Astrocyte (in vitro differentiated cells and primary cell): Measurements from ENCODE around the gene DUSP8. TPM values are rescaled to one million over a fixed set of nuclear protein-coding genes. Genes with fewer than 3 reads are reported as not detected.

Experiments
- DNase-seq: peaks from one replicate; pipeline ENCODE4 v3.0.0-alpha.2; 2010; ENCODE audit warnings: low read depth
- FAIRE-seq: peaks from 2 replicates; lab custom pipeline; 2011; peaks lifted over from hg19 to GRCh38; lab: Jason Lieb, UNC
- H2AFZ ChIP-seq: 2 replicates; pipeline ENCODE4 v1.6.0; 2012; ENCODE audit warnings: low read depth, low read length, inconsistent platforms
- H3K27ac ChIP-seq: 2 replicates; pipeline ENCODE4 v1.5.1; 2011; ENCODE audit warnings: low read depth, low read length, inconsistent platforms
- H3K27me3 ChIP-seq: 2 replicates; pipeline ENCODE4 v1.6.0; 2011; ENCODE audit warnings: low read length, inconsistent platforms; ENCODE audit not compliant: insufficient read depth
- H3K36me3 ChIP-seq: 2 replicates; pipeline ENCODE4 v1.5.1; 2011; ENCODE audit warnings: low read length, inconsistent platforms; ENCODE audit not compliant: insufficient read depth
- H3K4me1 ChIP-seq: 2 replicates; pipeline ENCODE4 v1.5.1; 2011; ENCODE audit warnings: low read length, inconsistent platforms; ENCODE audit not compliant: insufficient read depth
- H3K4me2 ChIP-seq: 2 replicates; pipeline ENCODE4 v1.6.0; 2012; ENCODE audit warnings: low read length, inconsistent platforms
- H3K4me3 ChIP-seq: 2 replicates; pipeline ENCODE4 v1.5.1; 2011; ENCODE audit warnings: low read depth, mild to moderate bottlenecking, low read length, inconsistent platforms; ENCODE audit not compliant: insufficient read depth
- H3K79me2 ChIP-seq: 2 replicates; pipeline ENCODE4 v1.6.0; 2012; ENCODE audit warnings: mild to moderate bottlenecking, low read length, inconsistent platforms; ENCODE audit not compliant: insufficient read depth
- H3K9ac ChIP-seq: 2 replicates; pipeline ENCODE4 v1.6.0; 2012; ENCODE audit warnings: mild to moderate bottlenecking, low read length, inconsistent platforms
- H3K9me3 ChIP-seq: 2 replicates; pipeline ENCODE4 v1.5.1; 2012; ENCODE audit warnings: low read depth, mild to moderate bottlenecking, low read length, inconsistent platforms; ENCODE audit not compliant: insufficient read depth
- H4K20me1 ChIP-seq: 2 replicates; pipeline ENCODE4 v1.6.0; 2012; ENCODE audit warnings: low read length, inconsistent platforms; ENCODE audit not compliant: insufficient read depth
- H3K27ac Mint-ChIP-seq: one replicate; pipeline ENCODE4 v1.8.0; 2021; ENCODE audit warnings: mild to moderate bottlenecking, mixed read lengths; ENCODE audit not compliant: unreplicated experiment
- H3K27me3 Mint-ChIP-seq: one replicate; pipeline ENCODE4 v1.8.0; 2021; ENCODE audit warnings: low read depth, mixed read lengths; ENCODE audit not compliant: unreplicated experiment
- H3K36me3 Mint-ChIP-seq: one replicate; pipeline ENCODE4 v1.8.0; 2021; ENCODE audit warnings: low read depth, mixed read lengths; ENCODE audit not compliant: unreplicated experiment
- H3K4me1 Mint-ChIP-seq: one replicate; pipeline ENCODE4 v1.8.0; 2021; ENCODE audit warnings: low read depth, mixed read lengths; ENCODE audit not compliant: unreplicated experiment
- H3K4me3 Mint-ChIP-seq: one replicate; pipeline ENCODE4 v1.8.0; 2021; ENCODE audit warnings: mild to moderate bottlenecking, moderate library complexity, mixed read lengths; ENCODE audit not compliant: unreplicated experiment
- H3K9me3 Mint-ChIP-seq: one replicate; pipeline ENCODE4 v1.8.0; 2021; ENCODE audit warnings: mild to moderate bottlenecking, mixed read lengths; ENCODE audit not compliant: unreplicated experiment
- CTCF ChIP-seq: IDR thresholded peaks from 2 replicates; pipeline ENCODE4 v1.5.1; 2011; ENCODE audit warnings: low read depth, mild to moderate bottlenecking, inconsistent platforms, low read length, moderate library complexity; ENCODE audit not compliant: insufficient read depth
- EZH2 ChIP-seq: IDR thresholded peaks from 2 replicates; pipeline ENCODE4 v1.6.1; 2012; ENCODE audit warnings: mild to moderate bottlenecking, low read length, inconsistent platforms; ENCODE audit not compliant: insufficient read depth
- total RNA-seq: library from RNA; stranded (reverse); gene quantifications from 2 replicates; pipeline ENCODE4 v1.2.1, GENCODE V29; 2021

The DUSP8 gene
- total RNA-seq, 1 donor from 2014 or later = 14.8 TPM

- Mint-ChIP-seq H3K9me3 (no peaks in the 10 kb centered on the region), H3K4me3 (peak overlapping the region; percentile 62), H3K27me3 (peaks cover 2% of the 10 kb centered on the region), H3K27ac (no peak overlapping the region), H3K4me1 (peaks cover 7% of the 10 kb centered on the region), H3K36me3 (peaks cover 3% of the 10 kb centered on the region)
- H3K4me1 ChIP-seq = peaks cover 9% of the 10 kb centered on the region
- no peak overlapping the region for H3K4me3 ChIP-seq
- no peak overlapping the region for H3K27ac ChIP-seq
- H3K9ac ChIP-seq = no peak overlapping the region
- no peak overlapping the region for H2AFZ ChIP-seq
- peaks cover 65% of the 10 kb centered on the region for H3K79me2 ChIP-seq
- peaks cover 10% of the 10 kb centered on the region for H3K27me3 ChIP-seq
- no peaks in the 10 kb centered on the region for H3K9me3 ChIP-seq
- H3K4me2 ChIP-seq = no peak overlapping the region
- H3K36me3 ChIP-seq = no peaks in the 10 kb centered on the region
- DNase-seq (no peak), FAIRE-seq (no peak)
- TF ChIP-seq EZH2 (no peak), CTCF (no peak)
- peaks cover 76% of the 10 kb centered on the region for H4K20me1 ChIP-seq
These were observed 2.8 kb downstream of the DUSP8 start for GRCh38 chr11:1569251-1569780.

- TF ChIP-seq EZH2 (no peak), CTCF (no peak)
- Mint-ChIP-seq H3K4me1 (peaks cover 7% of the 10 kb centered on the region), H3K4me3 (no peak overlapping the region), H3K9me3 (no peaks in the 10 kb centered on the region), H3K27me3 (no peaks in the 10 kb centered on the region), H3K27ac (no peak overlapping the region), H3K36me3 (peaks cover 3% of the 10 kb centered on the region)
- FAIRE-seq = no peak
- DNase-seq = no peak
- no peaks in the 10 kb centered on the region for H3K36me3 ChIP-seq
- no peak overlapping the region for H3K4me3 ChIP-seq
- no peak overlapping the region for H2AFZ ChIP-seq
- peaks cover 4% of the 10 kb centered on the region for H3K27me3 ChIP-seq
- peaks cover 15% of the 10 kb centered on the region for H3K4me1 ChIP-seq
- H3K79me2 ChIP-seq = peaks cover 70% of the 10 kb centered on the region
- no peak overlapping the region for H3K9ac ChIP-seq
- H3K27ac ChIP-seq = no peak overlapping the region
- no peaks in the 10 kb centered on the region for H3K9me3 ChIP-seq
- no peak overlapping the region for H3K4me2 ChIP-seq
- H4K20me1 ChIP-seq = peaks cover 76% of the 10 kb centered on the region
These were observed 3.6 kb downstream of the DUSP8 start for GRCh38 chr11:1568441-1568911.

GRCh38 chr11:1567721-1568100 lies 4.4 kb downstream of the DUSP8 start:
- Histone ChIP-seq H3K9me3 (no peaks in the 10 kb centered on the region), H3K9ac (no peak overlapping the region), H3K4me3 (no peak overlapping the region), H3K27me3 (no peaks in the 10 kb centered on the region), H3K4me1 (peaks cover 15% of the 10 kb centered on the region), H2AFZ (no peak overlapping the region), H4K20me1 (peaks cover 83% of the 10 kb centered on the region), H3K27ac (no peak overlapping the region), H3K79me2 (peaks cover 70% of the 10 kb centered on the region), H3K4me2 (no peak overlapping the region), H3K36me3 (no peaks in the 10 kb centered on the region)
- DNase-seq (no peak), FAIRE-seq (no peak)
- H3K4me1 Mint-ChIP-seq = peaks cover 7% of the 10 kb centered on the region
- peaks cover 3% of the 10 kb centered on the region for H3K36me3 Mint-ChIP-seq
- H3K9me3 Mint-ChIP-seq = no peaks in the 10 kb centered on the region
- H3K27me3 Mint-ChIP-seq = no peaks in the 10 kb centered on the region
- H3K27ac Mint-ChIP-seq = no peak overlapping the region
- TF ChIP-seq EZH2 = no peak
- no peak for TF ChIP-seq CTCF
- no peak overlapping the region for H3K4me3 Mint-ChIP-seq
